Large intestine (tissue), 3 donors: ENCODE measurements around the gene NDNF. TPM values are rescaled to one million over a fixed set of nuclear protein-coding genes. Genes with fewer than 3 reads are reported as not detected.

Source experiments
- DNase-seq, 2 donors: peaks; one replicate each; pipeline versions ENCODE4 v3.0.0 to v3.0.0-alpha.2; 2013
- H3K27ac ChIP-seq: one replicate; pipeline ENCODE4 v1.5.1; 2013; ENCODE audit warnings: low read length
- H3K27me3 ChIP-seq: 2 replicates; pipeline ENCODE4 v1.6.1; 2013; ENCODE audit warnings: low read length; ENCODE audit not compliant: control insufficient read depth, insufficient read depth
- H3K36me3 ChIP-seq: 2 replicates; pipeline ENCODE4 v1.6.1; 2013; ENCODE audit warnings: low read length; ENCODE audit not compliant: control insufficient read depth, insufficient read depth
- H3K4me1 ChIP-seq: one replicate; pipeline ENCODE4 v1.6.1; 2013; ENCODE audit warnings: low read length; ENCODE audit not compliant: control insufficient read depth, insufficient read depth
- H3K4me3 ChIP-seq: one replicate; pipeline ENCODE4 v1.5.1; 2013; ENCODE audit warnings: low read length
- H3K9me3 ChIP-seq: one replicate; pipeline ENCODE4 v1.6.1; 2013; ENCODE audit warnings: mild to moderate bottlenecking, low read depth, low read length, moderate library complexity; ENCODE audit not compliant: control insufficient read depth
- WGBS: methylation state at CpG from one replicate; pipeline ENCODE4 v1.1.5; 2013; ENCODE audit warnings: low lambda C conversion rate; ENCODE audit not compliant: insufficient coverage; 5-methylcytosine and 5-hydroxymethylcytosine counted together
- polyA plus RNA-seq: library from polyadenylated mRNA; unstranded; fragments of 120-200 nt; gene quantifications from one replicate; pipeline ENCODE4 v1.2.1, GENCODE V29; 2013

The NDNF gene
- polyA plus RNA-seq, 1 donor = 13.6 TPM

DNA sequence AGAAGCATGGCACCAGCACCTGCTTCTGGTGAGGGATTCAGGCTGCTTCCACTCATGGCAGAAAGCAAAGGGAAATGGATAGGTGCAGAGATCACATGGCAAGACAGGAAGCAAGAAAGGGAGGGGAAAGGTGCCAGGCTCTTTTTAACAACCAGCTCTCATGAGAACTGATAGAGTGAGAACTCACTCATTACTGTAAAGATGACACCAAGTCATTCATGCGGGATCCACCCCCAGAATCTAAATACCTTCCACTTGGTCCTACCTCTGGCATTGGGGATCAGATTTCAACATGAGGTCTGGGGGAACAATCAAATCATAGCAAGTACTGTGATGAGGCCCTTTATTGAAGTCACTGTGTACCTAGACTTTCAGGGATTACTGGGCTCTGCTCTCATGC, 77.8 kb downstream of the NDNF start:
- no peaks in the 10 kb centered on the region for H3K36me3 ChIP-seq
- no peaks in the 10 kb centered on the region for H3K9me3 ChIP-seq
- WGBS = no CpG with 5 or more reads among the region's 1 CpG
- no peaks in the 10 kb centered on the region for H3K4me1 ChIP-seq
- DNase-seq = no peak
- H3K27me3 ChIP-seq = no peaks in the 10 kb centered on the region
- H3K4me3 ChIP-seq = no peak overlapping the region
- no peak overlapping the region for H3K27ac ChIP-seq

- Histone ChIP-seq H3K27me3 (no peaks in the 10 kb centered on the region), H3K4me1 (no peaks in the 10 kb centered on the region), H3K27ac (no peak overlapping the region), H3K4me3 (no peak overlapping the region), H3K36me3 (no peaks in the 10 kb centered on the region), H3K9me3 (no peaks in the 10 kb centered on the region)
- no CpG with 5 or more reads among the region's 2 CpGs for WGBS
- no peak for DNase-seq
Observed at GRCh38 chr4:120991885-120992284, 80.5 kb downstream of the NDNF start.

GRCh38 chr4:120990246-120990645, 82.1 kb downstream of the NDNF start:
- no peak overlapping the region for H3K27ac ChIP-seq
- no peak for DNase-seq
- no peaks in the 10 kb centered on the region for H3K4me1 ChIP-seq
- no peaks in the 10 kb centered on the region for H3K36me3 ChIP-seq
- H3K27me3 ChIP-seq = no peaks in the 10 kb centered on the region
- WGBS = no CpG with 5 or more reads among the region's 2 CpGs
- no peaks in the 10 kb centered on the region for H3K9me3 ChIP-seq
- H3K4me3 ChIP-seq = no peak overlapping the region

Other genes starting within 250 kb of the NDNF start
- 14.7 TPM for gene PRDM5, start 149.8 kb downstream of the NDNF start, polyA plus RNA-seq
- 0.16 TPM for gene TNIP3, start 91.8 kb upstream of the NDNF start, polyA plus RNA-seq